ENCODE results near the gene BAZ2B. TPM values are rescaled to one million over a fixed set of nuclear protein-coding genes. Genes with fewer than 3 reads are reported as not detected.
A peak's percentile ranks its signal among the peaks of the same experiment; 100 is the strongest.

Gene BAZ2B
- total RNA-seq, 4 donors from 2014 or later: 104 to 301 (median 157) TPM

DNA sequence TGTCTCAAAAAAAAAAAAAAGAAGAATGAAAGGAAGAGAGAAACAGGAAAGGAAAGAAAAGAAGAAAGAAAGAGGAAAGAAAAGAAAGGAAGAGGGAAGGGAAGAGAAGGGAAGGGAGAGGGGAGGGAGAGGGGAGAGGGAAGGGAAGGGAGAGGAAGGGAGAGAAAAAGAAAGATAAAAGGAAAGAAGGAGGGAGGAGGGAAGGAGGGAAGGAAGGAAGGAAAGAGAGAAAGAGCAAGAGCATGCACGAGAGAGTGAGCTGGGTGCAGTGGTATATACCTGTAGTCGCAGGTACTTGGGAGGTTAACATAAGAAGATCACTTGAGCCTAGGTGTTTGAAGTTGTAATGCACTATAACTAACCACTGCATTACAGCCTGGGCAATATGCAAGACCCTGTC, 6.6 kb upstream of the BAZ2B start:
- DNase-seq: no peak
- no peak overlapping the region for H3K27ac ChIP-seq
- TF ChIP-seq POLR2A (IDR thresholded peaks at IDR 0.05): no peak
- TF ChIP-seq, protein P1, sequence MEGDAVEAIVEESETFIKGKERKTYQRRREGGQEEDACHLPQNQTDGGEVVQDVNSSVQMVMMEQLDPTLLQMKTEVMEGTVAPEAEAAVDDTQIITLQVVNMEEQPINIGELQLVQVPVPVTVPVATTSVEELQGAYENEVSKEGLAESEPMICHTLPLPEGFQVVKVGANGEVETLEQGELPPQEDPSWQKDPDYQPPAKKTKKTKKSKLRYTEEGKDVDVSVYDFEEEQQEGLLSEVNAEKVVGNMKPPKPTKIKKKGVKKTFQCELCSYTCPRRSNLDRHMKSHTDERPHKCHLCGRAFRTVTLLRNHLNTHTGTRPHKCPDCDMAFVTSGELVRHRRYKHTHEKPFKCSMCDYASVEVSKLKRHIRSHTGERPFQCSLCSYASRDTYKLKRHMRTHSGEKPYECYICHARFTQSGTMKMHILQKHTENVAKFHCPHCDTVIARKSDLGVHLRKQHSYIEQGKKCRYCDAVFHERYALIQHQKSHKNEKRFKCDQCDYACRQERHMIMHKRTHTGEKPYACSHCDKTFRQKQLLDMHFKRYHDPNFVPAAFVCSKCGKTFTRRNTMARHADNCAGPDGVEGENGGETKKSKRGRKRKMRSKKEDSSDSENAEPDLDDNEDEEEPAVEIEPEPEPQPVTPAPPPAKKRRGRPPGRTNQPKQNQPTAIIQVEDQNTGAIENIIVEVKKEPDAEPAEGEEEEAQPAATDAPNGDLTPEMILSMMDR (IDR thresholded peaks at IDR 0.05): no peak

DNA sequence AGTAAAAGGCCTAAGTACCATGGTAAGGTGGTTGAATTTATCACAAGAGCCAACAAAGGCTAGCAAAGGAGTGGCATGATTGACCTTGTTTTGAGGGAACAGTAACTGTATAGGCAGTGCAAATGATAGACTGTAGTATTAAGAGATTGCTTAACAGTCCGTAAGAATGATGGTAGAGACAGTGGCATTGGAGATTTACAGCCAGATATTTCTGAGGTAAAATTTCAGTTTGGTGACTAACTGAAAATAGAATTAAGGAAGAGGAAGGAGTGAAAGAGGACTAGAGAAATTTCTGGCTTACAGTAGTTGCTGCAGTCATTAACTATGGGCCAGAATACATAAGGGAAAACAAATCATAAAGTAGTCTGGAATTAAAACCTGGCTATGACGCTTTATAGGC, 4.4 kb upstream of the BAZ2B start:
- H3K27me3 ChIP-seq: no peaks in the 10 kb centered on the region
- no peak for DNase-seq
- H3K4me3 ChIP-seq: no peak overlapping the region
- H3K4me1 ChIP-seq: peaks cover 0 to 12% (median 0%) of the 10 kb centered on the region in 4 donors
- no peak overlapping the region for H3K27ac ChIP-seq
- no peaks in the 10 kb centered on the region for H3K36me3 ChIP-seq
- no peaks in the 10 kb centered on the region for H3K9me3 ChIP-seq
- no peak for TF ChIP-seq POLR2A (IDR thresholded peaks at IDR 0.05)
- TF ChIP-seq, protein P1 (IDR thresholded peaks at IDR 0.05): no peak

More for the DNA sequence above, 6.6 kb upstream of the BAZ2B start:
- Histone ChIP-seq H3K27me3 (no peaks in the 10 kb centered on the region), H3K4me1 (peaks cover 0 to 10% (median 0%) of the 10 kb centered on the region in 4 donors), H3K4me3 (no peak overlapping the region), H3K36me3 (no peaks in the 10 kb centered on the region), H3K9me3 (no peaks in the 10 kb centered on the region)

DNA sequence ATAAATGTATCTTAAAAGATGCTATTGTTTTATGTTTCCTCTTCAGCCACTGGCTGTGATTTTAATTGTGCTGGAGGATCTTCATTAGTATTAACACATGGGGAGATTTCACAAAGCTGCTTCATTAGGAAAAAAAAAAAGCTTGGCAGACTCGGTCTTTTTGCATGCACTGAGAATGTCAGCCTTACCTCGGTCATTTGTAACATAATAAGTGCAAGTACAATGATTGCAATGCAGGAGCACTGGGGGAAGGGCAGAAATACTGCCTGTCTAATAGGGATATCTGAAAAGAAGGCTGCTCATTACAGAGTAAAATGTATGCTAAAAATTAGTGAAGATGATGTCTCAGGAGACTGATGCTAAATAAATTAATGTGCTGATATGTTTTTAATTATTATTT, 1.3 kb upstream of the BAZ2B start:
- Histone ChIP-seq H3K9me3 (no peaks in the 10 kb centered on the region), H3K27me3 (no peaks in the 10 kb centered on the region), H3K27ac (no peak overlapping the region), H3K4me1 (peaks cover 0 to 12% (median 0%) of the 10 kb centered on the region in 4 donors), H3K36me3 (no peaks in the 10 kb centered on the region), H3K4me3 (peak overlapping the region in 2 of 4 donors; percentile 75 to 86)
- peak in 1 of 3 donors; percentile 57 for DNase-seq
- TF ChIP-seq POLR2A (IDR thresholded peaks at IDR 0.05): no peak
- TF ChIP-seq, protein P1 (IDR thresholded peaks at IDR 0.05): no peak

DNA sequence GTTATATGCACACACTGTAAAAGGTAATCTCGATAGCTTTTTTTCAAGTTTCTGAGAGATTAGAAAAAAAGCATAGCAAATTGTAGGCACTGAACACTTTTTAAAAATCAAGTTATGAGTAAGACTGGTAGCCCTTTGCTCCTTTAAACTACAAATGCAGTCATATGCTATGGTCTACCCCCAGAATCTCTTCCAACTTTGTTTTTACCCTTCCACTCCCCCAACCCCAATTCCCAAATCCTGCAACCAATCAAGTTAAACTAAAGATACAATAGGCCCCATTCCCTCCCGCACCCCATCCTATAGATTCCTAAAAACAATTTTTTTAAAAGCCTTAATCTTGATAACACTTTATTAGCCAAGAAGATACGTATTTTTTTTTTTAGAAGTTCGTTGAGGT, 752 bp upstream of the BAZ2B start:
- no peaks in the 10 kb centered on the region for H3K9me3 ChIP-seq
- H3K36me3 ChIP-seq: no peaks in the 10 kb centered on the region
- no peak for TF ChIP-seq POLR2A (IDR thresholded peaks at IDR 0.05)
- TF ChIP-seq, protein P1 (IDR thresholded peaks at IDR 0.05): no peak
- H3K4me1 ChIP-seq: peaks cover 0 to 12% (median 0%) of the 10 kb centered on the region in 4 donors
- peak overlapping the region in 2 of 4 donors; percentile 75 to 86 for H3K4me3 ChIP-seq
- peak overlapping the region in 1 of 4 donors; percentile 99 for H3K27ac ChIP-seq
- no peaks in the 10 kb centered on the region for H3K27me3 ChIP-seq
- DNase-seq: no peak

DNA sequence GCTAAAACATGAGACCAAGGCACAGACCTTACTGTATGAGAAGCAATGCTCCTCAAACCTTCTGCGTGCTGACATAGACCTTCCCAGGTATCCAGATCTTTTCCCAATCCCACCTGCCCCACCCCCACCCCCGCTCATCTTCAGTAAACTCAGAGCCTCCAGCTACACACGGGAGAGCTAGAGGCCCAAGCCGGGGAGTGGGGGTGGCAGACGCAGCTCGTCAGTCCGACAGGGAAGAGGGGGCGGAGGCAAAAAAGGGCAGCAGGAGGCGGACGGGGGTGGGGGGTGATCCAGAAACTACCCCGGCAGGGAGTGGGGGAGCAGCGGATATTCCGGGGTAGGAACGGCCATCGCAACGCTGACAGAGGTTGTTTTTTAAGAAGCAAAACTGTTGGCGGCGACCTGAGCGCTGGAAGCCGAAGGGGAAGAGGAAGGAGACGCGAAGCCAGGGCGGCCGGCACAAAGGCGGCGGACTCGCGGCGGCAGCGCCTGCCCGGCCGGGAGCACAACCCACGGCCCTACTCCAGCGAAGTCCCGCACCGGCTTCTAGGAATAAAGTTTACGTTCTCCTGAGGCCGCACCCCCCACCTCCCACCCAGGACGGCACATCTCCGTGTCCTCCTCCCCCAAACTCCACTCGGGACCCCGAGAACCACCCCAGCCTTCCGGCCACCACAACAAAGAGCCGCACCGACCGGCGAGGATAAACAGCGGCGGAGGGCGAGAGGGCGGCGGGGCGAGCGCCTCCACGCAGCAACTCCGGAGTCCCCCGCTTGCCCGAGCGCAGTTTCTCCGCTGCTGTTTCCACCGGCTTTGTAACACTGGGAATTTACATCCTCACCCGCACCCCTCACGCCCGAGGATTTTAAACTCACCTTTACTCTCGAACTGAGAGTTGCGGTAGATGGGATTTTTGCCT, 722 bp downstream of the BAZ2B start:
- no peaks in the 10 kb centered on the region for H3K36me3 ChIP-seq
- H3K4me3 ChIP-seq: peak overlapping the region; percentile 52 to 86 (median 66)
- no peaks in the 10 kb centered on the region for H3K27me3 ChIP-seq
- H3K27ac ChIP-seq: peak overlapping the region; percentile 75 to 99 (median 90)
- H3K4me1 ChIP-seq: peaks cover 0 to 16% (median 0%) of the 10 kb centered on the region in 4 donors
- H3K9me3 ChIP-seq: no peaks in the 10 kb centered on the region
- peak; percentile 69 to 91 (median 90) for DNase-seq
- TF ChIP-seq, protein P1 (IDR thresholded peaks at IDR 0.05): no peak
- peak; percentile 40 to 60 for TF ChIP-seq POLR2A (IDR thresholded peaks at IDR 0.05)
